ENCODE data around the gene EOLA2.
A peak's percentile ranks its signal among the peaks of the same experiment; 100 is the strongest.
"Not testable (repeated sequence)": the region's sequence is repeated elsewhere in the genome, so short reads cannot be mapped to it uniquely, and the experiment has no call there.

Gene EOLA2

GRCh38 chrX:149938427-149938880 lies at the start of gene EOLA2:
Gene EOLA2, minus strand, starts transcription at chrX:149938491. Its CDS starts 4,617 bp downstream, at chrX:149933874.
- DNase-seq: peak; percentile 82

DNA sequence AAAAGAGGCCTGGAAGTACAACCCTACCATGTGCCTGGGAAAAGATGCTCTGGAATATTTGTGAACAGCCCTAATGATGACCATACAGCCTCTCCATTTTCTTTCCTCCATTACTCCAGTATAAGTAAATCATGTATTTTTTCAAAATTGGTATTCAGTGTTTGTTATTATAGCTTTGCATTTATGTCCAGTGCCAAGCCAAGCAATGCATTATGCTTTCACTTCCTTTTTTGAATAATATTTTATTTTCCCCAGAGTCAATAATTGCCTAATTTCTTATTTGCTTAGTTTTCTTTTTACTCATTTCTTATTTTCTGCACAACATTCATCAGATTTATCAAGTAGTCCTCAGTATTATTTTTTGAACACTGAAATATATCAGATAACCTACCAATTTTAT lies 49.3 kb upstream of the EOLA2 start:
- DNase-seq: no peak

- DNase-seq: no peak
Observed at GRCh38 chrX:149984411-149984810, 46.1 kb upstream of the EOLA2 start.

DNA sequence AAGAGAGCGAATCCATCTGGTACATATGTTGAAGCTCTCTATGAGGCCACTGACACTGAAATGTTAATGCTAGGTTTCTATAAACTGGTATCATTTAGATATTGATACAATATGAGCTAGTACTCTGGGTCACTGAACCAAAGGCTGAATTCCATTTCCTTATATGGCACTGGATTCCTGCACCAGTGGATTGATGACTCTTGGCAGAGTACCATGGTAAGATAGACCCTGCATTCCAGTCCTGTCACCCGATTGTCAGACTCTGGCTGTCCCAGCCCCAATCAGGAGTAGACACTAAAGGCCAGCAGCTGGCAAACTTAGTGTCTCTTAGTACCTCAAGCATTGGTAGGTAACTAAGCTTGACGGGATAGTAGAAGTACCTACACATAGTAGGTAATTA lies 44.0 kb upstream of the EOLA2 start:
- no peak for DNase-seq

GRCh38 chrX:149979126-149979644 lies 40.9 kb upstream of the EOLA2 start:
- no peak for DNase-seq

DNA sequence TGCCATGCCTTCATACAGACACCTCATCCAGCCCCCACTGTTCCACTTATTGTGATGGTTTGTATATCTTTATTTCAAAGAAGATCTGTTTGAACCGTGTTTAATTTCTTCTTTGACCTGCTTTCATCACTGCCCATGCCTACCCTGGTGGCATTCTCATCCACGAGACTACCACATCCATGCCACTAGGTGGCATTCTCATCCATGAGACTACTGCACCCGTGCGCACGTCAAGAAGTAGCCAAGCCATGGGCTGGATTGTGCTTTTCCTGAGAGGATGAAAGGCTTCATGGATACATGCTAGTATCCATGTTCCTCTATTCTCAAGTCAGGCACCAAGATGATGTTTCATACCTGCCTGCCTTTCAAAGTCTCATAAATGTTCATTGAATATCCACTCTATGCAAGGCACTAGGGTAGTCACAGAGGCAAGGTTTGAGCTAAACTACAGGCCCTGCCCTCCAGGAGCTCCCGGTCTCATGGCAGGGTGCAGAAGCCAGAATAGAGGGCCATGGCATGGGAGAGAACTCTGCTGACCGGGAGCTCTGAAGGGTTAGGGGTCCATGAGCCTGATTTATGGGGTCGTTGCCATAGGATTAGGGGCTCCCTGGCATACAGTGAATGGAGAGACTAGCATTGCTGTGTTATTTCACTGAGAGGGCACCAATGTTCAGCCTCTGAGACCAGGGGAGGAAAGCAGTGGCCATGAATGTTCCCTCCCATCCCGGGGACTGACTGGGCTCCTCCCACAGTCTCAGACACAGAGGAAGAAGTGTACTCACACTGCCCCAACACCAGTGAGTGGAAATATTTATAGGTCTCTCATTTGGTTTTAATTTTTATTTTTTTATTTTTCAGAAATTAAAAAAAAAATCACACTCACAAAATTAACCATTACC lies 24.8 kb upstream of the EOLA2 start:
- DNase-seq: no peak

- DNase-seq: no peak
Observed at GRCh38 chrX:149962010-149962409, 23.7 kb upstream of the EOLA2 start.

DNA sequence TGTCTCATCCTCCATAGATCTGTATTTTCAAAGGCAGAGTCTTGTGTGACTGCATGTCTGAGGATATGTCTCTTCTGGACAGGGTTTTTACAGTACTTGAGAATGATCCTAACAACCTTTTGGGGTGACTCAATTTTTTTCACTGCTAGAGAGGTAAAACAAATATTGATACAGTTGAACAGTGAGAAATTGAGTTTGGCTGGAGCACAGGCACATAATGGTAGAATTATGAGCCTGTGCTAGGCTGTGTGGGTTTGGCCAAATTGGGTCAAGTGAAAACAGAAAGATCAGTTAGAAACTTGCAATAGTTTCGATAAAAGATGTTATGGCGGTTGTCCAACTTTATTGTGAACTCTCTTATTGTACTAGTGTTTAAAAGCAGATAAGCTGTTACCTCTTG lies 23.3 kb upstream of the EOLA2 start:
- no peak for DNase-seq

DNA sequence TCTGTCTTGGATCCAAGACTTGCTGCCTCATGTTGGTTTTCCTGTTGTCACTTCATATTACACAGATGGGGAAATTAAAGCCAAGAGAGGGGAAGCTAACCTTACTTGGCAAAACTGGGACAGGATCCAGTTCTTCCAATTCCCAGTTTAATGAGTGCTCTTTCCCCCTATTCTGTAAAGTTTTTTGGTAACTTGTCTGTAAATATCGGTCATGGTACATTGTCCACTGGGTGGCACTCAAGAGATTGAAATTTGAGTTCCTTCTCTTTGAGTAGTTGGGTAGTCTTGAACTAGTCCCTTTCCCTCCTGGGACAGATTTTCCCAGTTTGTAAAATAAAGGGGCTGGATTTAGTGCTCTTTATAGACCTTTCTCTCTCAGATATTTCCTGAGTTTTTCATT lies 12.4 kb upstream of the EOLA2 start:
- no peak for DNase-seq

DNA sequence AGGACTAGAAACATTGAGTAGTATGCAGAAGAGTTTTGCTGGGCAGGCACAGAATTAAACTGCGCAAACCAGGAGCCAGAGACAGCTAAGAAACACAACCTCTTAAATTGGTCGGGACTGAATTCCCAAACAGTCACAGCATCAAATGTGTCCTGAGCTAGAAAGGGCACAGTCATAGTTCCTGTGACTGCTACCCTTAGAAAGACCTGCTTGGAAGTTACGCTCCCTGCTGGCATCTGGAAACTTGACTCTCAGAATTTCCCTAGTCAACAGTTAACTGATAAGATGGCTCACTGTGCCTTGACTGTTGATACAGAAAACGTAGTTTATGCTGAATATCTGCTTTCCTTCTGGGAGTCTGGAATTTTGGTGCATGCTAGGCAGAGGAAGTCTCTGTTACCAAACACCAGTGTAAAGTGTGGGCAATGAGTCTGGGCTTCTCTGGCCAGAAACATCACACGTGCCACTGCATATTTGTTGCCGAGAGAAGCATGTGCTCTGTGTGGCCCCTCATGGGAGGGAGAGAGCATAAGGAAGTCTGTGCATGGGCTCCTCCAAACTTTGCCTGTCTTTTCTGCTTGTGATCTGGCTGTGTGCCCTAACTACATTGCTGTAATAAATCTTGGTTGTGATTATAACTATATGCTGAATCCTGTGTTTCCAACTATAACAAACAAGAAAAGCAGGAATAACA lies 11.6 kb upstream of the EOLA2 start:
- DNase-seq: no peak

DNA sequence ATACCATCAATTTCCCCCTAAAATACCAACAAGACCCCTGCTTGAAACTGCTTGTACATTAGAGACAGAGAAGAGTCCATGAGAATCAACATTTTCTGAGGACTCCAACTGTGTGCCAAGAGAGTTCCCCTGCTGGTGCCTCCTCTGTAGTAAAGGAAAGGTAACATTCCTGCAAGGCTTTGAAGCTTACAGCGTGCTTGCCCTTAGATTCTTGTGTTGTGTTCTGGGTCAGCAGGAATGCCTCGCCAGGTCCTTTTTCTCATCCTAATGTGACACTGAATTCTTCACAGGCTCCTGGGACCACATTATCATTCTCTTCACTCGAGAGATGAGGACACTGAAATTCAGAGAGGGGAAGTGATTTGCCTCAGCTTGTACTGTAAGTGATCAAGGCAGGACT lies 9.7 kb upstream of the EOLA2 start:
- no peak for DNase-seq

GRCh38 chrX:149946932-149947331 lies 8.6 kb upstream of the EOLA2 start:
- not testable (repeated sequence) for DNase-seq

DNA sequence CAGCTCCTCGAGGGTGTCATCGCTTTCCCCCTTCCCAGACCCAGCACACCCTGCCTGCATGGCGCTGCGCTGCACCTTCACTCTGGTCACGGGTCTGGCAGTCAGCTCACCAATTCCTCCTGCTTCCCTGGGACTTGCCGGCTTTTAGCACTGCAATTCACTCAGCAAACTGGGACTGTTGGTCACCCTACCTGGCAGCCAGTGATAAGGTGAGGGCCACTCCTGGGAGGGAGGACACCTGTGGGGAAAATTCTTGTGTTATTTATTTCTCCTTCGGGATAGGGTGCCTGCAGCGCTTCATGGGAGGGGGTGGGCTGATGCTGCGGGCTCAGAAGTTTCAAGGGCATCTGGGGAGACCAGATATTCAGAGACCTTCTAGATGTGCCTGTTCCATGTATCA lies 7.5 kb upstream of the EOLA2 start:
- not testable (repeated sequence) for DNase-seq

DNA sequence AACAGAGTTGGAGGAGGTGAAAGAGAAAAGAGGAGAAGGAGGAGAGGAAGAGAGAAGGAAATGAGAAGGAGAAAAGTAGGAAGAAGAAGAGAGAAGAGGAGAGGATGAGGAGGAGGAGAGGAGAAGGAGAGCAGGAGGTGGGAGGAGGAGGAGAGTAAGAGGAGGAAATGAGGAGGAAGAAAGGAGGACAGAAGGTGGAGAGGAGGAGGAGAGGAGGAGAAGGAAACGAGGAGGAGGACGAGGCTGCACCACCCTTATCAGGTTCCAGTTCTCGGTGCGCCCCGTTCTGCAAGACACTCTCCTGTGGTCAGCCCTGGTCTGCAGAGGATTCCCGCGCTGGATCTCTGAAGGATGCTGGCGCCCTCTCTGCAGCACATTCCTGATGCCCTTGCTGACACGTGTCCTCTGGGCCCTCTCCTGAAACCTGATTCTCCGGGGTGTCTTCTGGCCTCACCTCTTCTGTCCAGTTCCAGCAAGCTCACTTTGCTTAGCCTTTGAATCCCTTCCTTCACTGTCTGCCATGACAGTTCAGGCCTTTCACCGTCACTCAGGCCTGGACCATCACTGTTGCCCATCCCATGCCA lies 6.9 kb upstream of the EOLA2 start:
- DNase-seq: not testable (repeated sequence)

DNA sequence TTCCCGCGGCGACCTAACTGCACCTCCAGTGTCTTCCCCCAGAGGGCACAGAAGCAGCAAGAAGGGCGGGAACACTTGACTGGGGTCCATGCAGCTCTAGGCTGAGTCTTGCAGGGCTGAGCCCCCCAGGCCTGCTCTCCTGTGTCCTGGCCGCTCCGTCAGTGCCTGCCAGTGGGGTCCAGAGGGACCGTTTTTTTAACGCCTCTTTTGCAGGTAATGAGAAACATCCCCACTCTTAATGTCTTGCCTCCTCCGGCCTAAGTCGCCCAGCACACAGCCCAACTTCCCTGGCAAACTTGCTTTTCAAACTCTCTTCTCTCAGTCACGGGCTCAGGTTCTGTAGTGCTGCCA lies 2.4 kb upstream of the EOLA2 start:
- DNase-seq: not testable (repeated sequence)

GRCh38 chrX:149939905-149940673 lies 1.8 kb upstream of the EOLA2 start:
- DNase-seq: peak; percentile 80

- DNase-seq: no peak
Observed at GRCh38 chrX:149939655-149939904, 1.3 kb upstream of the EOLA2 start.

GRCh38 chrX:149938881-149939654 lies 777 bp upstream of the EOLA2 start:
- peak; percentile 82 for DNase-seq

DNA sequence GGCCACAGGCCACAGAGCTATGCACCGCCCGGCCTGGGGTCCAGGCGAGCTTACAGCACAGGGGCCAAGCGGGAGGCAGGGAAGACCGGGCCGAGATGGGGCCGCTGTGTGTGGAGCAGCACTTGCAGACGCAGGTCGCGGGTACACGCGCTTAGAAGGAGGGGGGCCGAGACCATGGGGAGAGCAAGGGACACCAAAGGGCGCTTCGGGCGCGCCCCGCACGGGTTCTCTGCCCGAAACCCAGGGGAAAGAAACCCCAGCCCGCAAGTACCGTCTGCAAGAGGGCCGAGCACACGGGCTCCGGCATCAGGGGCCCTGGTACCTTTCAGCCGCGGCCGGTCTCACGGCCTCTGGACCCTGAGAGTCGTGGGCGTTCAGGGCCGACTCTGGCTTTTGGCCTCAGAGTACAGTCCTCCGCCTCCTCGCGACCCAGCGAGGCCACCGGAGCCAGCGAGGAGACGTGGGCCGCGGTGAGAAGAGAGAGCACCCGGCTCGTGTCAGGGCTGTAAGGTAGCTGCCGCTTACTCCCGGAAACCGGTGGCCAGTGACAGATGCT lies 342 bp downstream of the EOLA2 start:
- peak; percentile 4 for DNase-seq

DNA sequence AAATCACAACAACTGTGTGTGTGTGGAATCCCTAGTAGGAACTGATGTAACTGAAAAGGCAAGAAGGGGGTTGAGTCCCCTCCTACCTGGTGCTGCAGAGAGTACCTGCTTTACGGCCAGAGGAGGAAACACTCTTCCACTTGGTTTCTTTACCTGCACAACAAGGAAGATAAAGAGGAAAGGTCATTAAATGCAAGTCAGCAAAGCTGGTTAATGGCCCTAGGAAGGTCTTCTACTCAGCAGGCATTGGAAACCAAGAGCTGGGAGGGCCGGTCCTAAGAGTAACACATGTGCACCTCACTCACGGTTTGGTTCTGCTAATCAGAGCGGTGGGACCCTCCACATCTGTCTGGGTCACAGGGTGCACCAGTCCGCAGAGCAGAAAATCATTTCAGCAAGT lies 963 bp downstream of the EOLA2 start:
- not testable (repeated sequence) for DNase-seq

DNA sequence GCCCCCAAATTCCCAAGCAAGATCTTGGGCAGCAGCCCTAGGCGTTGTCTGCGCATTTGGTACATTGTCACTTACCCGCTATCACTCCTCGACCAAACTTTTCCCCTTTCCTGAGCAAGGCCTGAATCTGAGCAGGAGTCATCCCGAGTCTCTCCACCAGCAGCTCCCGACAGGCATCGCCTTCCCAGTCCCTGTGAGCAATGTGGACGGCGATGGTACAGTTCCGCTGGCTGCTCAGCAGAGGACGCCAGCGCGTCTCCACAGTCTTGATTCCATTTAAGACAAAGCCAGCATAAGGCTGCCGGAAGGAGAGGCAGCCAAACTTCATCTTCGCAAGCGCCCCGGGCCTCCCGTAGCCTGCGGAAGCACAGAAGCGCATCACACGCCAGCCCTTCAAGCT lies 4.7 kb downstream of the EOLA2 start:
- DNase-seq: not testable (repeated sequence)

- DNase-seq: not testable (repeated sequence)
Observed at GRCh38 chrX:149932970-149933369, 5.3 kb downstream of the EOLA2 start.

All from activated T-cell treated with anti-CD3 and anti-CD28 coated beads for 4 hours (primary cell).